Measurements from ENCODE around the gene MRPL38.
A peak's percentile ranks its signal among the peaks of the same experiment; 100 is the strongest.
"Not testable (repeated sequence)": the region's sequence is repeated elsewhere in the genome, so short reads cannot be mapped to it uniquely, and the experiment has no call there.

Gene MRPL38

GRCh38 chr17:75875182-75875939 is 29.3 kb downstream of the MRPL38 start:
- no peak for DNase-seq (ENCODE audit: low read depth in 1 of 2, low spot score in 1 of 2)
- in situ Hi-C loops (cut with HindIII; ENCODE audit: low pct_unique_long_range_greater_than_20kb, low sequenced_read_pairs): no loop called here
- TF ChIP-seq JUND (IDR thresholded peaks at IDR 0.05; ENCODE audit: low read depth): no peak

DNA sequence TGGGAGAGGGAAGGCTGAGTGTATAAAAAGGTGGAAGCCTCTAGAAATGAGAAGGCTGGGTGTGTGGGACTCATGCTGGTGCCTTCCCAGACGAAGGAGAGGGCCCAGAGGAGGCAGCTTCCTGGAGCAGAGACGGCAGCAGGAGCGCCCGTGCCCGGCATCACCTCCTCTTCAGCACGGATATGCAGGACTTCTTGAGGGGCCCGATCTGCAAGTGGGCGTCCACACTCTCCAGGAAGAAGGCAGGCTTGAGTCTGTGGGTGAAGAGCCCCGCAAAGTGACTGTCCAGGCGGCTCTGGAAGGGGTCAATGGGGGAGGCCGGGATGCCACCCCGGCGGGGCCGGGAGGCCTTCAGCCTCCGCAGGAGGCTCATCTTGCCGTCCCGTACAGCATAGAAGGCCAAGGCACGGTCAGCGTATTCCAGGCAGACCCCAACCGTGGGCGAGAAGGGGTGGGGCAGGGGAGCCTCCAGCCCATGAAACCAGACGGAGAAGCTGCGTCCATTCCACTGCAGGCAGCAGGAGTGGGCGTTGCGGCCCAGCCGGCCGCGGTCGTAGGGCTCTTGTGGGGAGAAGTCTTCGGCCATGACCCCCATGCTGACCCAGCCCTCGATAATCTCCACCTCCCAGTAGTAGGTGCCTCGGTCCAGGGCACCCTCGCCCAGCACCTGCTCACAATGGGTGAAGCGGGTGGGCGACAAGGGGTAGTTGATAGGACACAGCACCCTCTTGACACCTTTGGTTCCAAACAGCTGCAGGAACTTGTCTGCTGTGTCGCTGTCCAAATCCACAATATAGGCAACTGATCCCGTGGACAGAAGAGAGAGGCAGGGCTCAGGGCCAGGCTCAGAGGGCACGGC is 30.1 kb downstream of the MRPL38 start:
- TF ChIP-seq JUND (IDR thresholded peaks at IDR 0.05; ENCODE audit: low read depth): no peak
- no peak for DNase-seq (ENCODE audit: low read depth in 1 of 2, low spot score in 1 of 2)
- in situ Hi-C loops (cut with HindIII; ENCODE audit: low pct_unique_long_range_greater_than_20kb, low sequenced_read_pairs): no loop called here

DNA sequence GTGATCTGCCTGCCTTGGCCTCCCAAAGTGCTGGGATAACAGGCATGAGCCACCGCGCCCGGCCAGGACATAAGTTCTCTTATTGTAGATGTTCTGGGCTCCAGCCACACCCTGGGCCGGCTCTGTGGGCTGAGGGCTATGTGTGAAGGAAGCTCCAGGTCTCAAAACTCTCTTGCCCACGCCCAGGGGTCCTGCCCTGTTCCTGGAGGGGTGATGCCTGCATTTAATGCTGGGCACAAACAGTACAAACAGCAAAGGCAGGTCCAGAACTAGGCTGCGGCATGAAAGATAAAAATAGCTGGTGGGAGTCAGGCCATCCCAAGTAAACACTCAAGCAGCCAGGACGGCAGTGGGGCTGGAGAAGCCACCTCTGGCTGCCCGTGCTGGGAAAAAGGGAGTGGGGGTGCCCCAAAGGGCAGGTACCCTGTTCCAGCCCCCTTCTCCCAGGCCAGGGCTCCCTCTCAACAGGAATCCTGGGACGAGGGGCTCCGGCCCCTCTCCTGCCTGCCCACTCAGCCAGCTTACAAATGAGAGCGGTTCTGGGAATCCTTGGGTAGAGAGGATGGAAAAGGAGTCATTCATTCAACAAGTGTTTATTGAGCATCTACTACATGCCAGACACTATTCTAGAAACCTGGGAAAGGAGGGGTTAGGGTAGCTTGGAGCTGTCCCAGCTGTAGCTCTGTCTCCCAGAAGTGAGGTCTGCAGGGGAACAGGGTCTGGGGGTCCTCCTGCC is 30.9 kb downstream of the MRPL38 start:
- in situ Hi-C loops (cut with HindIII; ENCODE audit: low pct_unique_long_range_greater_than_20kb, low sequenced_read_pairs): no loop called here
- no peak for TF ChIP-seq JUND (IDR thresholded peaks at IDR 0.05; ENCODE audit: low read depth)
- DNase-seq (ENCODE audit: low read depth in 1 of 2, low spot score in 1 of 2): no peak

DNA sequence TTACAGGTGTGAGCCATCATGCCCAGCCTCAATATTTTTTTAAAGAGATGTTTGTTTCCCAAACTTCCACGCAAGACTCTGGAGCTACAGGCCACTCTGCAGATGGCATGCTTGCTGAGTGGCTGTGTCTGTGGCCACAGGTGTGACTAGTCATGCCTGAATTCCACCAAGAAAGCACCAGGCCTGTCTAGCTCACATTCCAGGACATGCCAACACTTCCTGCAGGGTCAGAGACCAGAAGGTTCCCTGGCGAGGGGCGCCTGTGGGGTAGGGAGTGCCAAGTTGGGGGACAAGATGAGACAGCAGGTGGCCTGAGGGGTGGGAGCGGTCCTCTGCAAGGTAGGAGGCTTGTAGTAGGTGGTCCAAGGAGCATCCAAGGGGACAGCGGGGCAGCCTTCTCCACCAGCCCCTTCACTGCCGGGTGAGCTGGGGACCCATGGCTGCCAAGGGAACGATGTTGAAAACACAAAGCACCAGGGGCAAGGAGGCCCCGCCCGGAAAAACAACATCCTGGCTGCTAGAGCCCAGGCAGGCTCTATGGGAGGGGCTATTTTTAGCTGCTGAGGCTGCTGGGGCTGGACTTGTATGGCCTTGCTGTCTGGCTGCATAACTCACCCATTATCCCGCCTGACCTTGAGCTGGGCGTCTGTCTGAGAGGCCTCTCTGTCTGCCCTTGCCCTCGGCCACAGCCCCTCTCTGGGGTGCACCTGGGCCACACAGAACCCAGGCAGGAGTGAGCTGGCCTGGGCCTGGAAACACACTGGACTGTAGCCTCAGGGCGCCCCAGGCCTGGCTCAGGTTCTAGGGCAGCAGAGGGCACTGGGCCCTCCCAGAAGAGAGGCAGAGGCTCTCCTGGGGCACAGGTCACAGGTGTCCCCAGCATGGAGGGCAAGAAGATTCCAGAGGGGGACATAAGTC is 32.0 kb downstream of the MRPL38 start:
- no peak for TF ChIP-seq JUND (IDR thresholded peaks at IDR 0.05; ENCODE audit: low read depth)
- peak; percentile 61 to 77 for DNase-seq (ENCODE audit: low read depth in 1 of 2, low spot score in 1 of 2)
- in situ Hi-C loops (cut with HindIII; ENCODE audit: low pct_unique_long_range_greater_than_20kb, low sequenced_read_pairs): no loop called here

GRCh38 chr17:75870228-75870627 is 34.5 kb downstream of the MRPL38 start:
- in situ Hi-C loops (cut with HindIII; ENCODE audit: low pct_unique_long_range_greater_than_20kb, low sequenced_read_pairs); DNase-seq (ENCODE audit: low read depth in 1 of 2, low spot score in 1 of 2): not testable (repeated sequence)

- DNase-seq (ENCODE audit: low read depth in 1 of 2, low spot score in 1 of 2): no peak
- no peak for TF ChIP-seq JUND (IDR thresholded peaks at IDR 0.05; ENCODE audit: low read depth)
- in situ Hi-C loops (cut with HindIII; ENCODE audit: low pct_unique_long_range_greater_than_20kb, low sequenced_read_pairs): no loop called here
Observed at GRCh38 chr17:75869282-75870141, 35.2 kb downstream of the MRPL38 start.

DNA sequence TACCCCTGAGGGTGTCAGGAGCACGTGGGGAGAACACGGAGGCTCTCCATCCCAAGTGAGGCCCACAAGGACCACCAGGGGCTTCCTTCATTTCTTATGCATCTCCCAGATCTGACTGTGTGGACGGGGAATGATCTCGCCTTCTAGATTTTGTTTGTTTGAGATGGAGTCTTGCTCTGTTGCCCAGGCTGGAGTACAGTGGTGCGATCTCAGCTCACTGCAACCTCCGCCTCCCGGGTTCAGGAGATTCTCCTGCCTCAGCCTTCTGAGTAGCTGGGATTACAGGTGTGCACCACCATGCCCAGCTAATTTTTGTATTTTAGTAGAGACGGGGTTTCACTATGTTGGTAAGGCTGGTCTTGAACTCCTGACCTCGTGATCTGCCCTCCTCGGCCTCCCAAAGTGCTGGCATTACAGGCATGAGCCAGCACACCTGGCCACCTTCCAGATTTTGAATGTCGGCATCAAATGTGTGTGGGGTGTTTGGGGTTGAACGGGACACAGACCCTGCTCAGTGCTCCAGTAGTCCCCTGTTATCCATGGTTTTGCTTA is 35.9 kb downstream of the MRPL38 start:
- DNase-seq (ENCODE audit: low read depth in 1 of 2, low spot score in 1 of 2); in situ Hi-C loops (cut with HindIII; ENCODE audit: low pct_unique_long_range_greater_than_20kb, low sequenced_read_pairs): not testable (repeated sequence)

DNA sequence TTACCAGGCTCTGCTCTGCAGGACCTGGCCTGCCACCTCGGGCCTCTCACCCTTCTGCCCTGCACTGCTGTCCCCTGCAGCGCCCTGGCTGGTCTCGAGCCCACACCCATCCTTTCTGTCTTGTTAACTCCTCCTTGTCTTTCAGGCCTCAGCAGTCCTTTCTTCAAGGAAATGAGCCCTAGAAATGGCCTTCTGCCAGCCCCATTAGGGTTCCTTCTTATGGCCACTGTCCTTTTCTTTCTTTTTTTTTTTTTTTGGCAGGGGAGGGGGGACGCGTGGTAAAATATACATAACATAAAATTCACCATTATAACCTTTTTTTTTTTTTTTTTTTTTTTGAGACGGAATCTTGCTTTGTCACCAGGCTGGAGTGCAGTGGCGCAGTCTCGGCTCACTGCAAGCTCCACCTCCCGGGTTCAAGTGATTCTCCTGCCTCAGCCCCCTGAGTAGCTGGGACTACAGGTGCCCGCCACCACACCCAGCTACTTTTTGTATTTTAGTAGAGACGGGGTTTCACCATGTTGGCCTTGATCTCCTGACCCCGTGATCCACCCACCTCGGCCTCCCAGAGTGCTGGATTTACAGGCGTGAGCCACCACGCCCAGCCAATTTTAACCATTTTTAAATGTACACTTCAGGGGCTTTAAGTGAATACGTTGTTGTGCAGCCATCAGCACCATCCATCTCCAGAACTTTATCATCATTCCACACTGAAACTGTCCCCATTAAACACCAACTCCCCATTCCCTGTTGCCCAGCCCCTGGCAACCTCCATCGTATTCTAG is 39.1 kb downstream of the MRPL38 start:
- DNase-seq (ENCODE audit: low read depth in 1 of 2, low spot score in 1 of 2); in situ Hi-C loops (cut with HindIII; ENCODE audit: low pct_unique_long_range_greater_than_20kb, low sequenced_read_pairs): not testable (repeated sequence)

GRCh38 chr17:75864887-75865286 is 39.8 kb downstream of the MRPL38 start:
- DNase-seq (ENCODE audit: low read depth in 1 of 2, low spot score in 1 of 2): not testable (repeated sequence)

DNA sequence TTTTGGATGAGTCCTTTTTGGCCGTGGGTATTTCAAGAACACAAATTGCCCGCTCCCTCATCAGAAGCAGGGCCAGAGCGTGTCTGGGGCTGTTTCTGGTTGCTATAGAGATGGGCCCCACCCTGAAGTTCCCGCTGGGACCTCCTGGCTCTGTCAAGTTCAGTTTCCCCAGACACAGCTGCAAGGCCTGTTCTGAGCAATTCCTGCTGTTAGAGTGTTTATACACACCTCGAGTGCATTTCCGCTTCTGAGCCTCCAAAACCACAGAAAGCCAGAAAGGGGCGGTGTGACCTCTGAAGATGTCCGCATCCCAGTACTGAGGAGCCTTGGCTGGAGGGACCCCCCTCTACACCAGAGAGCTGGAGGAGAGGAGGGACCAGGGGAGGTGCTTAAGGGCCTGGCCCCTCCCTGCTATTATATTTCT is 40.2 kb downstream of the MRPL38 start:
- no peak for TF ChIP-seq JUND (IDR thresholded peaks at IDR 0.05; ENCODE audit: low read depth)
- in situ Hi-C loops (cut with HindIII; ENCODE audit: low pct_unique_long_range_greater_than_20kb, low sequenced_read_pairs): no loop called here
- DNase-seq (ENCODE audit: low read depth in 1 of 2, low spot score in 1 of 2): no peak

More at GRCh38 chr17:75864887-75865286, 39.8 kb downstream of the MRPL38 start:
- in situ Hi-C loops (cut with HindIII; ENCODE audit: low pct_unique_long_range_greater_than_20kb, low sequenced_read_pairs): not testable (repeated sequence)
